ENCODE results near the gene DEDD.

Gene DEDD

DNA sequence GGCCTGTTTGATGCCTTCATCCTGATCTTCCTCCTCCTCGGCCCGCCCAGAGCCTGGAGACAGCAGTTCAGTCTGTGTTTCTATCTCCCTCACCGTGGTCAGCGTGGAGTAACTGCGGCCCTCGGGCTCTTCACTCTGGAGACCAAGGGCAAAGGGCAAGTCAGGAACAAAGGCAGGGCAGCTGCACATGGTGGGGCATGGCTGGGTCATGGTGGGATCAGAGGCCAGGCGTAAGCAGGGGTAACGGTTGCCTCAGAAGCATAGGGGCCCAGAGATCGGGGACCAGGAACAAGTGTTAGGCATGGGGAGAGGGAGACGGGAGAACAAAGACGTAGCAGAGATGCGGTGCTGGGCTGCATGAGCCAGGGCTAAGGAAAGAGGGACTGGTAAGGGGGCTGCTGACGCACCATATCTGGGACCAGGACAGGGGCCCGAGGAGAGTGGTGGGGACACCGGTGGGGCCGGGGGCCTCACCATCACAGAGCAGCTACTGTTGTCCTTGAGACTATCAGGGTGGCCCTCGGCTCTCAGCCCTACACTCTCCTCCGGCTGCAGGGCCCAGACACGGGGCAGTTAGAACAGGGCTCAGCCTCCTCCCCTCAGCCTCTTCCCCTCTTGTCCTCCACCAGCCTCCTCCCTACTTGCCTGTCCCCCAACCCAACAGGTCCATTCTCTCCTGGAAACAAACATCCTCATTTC, 59.6 kb downstream of the DEDD start:
- DNase-seq (ENCODE audit: low read depth): no peak

DNA sequence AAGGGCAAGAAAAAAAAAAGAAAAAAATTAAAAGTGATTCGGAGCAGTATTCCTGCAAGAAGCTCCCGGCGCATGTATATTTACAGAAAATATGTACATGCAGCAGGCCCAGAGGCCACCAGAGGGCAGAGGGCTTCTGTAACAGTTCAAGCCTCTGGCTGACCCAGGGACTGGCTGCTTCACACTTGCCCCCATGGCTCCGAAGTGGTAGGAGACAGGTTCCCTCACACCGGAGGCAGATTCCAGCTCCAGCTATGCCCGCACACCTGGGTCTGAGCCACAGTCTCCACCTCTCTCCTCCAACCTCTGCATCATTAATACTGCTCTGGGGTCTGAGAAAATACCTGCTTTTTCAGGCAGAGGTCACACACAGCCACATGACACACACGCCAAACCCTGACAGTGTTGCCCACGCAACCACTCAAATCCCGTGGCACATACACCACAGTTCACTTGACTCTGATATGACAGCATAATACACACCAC, 60.5 kb downstream of the DEDD start:
- no peak for DNase-seq (ENCODE audit: low read depth)

Data from stimulated activated CD8-positive, alpha-beta memory T cell treated with anti-CD3 and anti-CD28 coated beads, Interleukin-12 subunit alpha, Interleukin-12 subunit beta, amount 100 ng/mL, for 4 hours (primary cell).